Measurements from ENCODE around the gene SLC25A34.

- TF ChIP-seq ZBTB25 (CRISPR knock-in tag; IDR thresholded peaks at IDR 0.05), result no peak
- no peak for TF ChIP-seq ATF3 (CRISPR knock-in tag; IDR thresholded peaks at IDR 0.05)
- TF ChIP-seq CTCF (CRISPR knock-in tag; IDR thresholded peaks at IDR 0.05), result no peak
- no peak for TF ChIP-seq ZNF879 (CRISPR knock-in tag; IDR thresholded peaks at IDR 0.05)
- no peak for TF ChIP-seq POLR2A (IDR thresholded peaks at IDR 0.05; ENCODE audit: insufficient read depth in 1 of 2, low read depth in 2 of 2, low read length in 2 of 2)
- TF ChIP-seq CHD2 (IDR thresholded peaks at IDR 0.05; ENCODE audit: low read depth, low read length), result no peak
- TF ChIP-seq IRF2 (CRISPR knock-in tag; IDR thresholded peaks at IDR 0.05), result no peak
- TF ChIP-seq GLI4 (CRISPR knock-in tag; IDR thresholded peaks at IDR 0.05; ENCODE audit: borderline replicate concordance), result no peak
These were observed 42.7 kb upstream of the SLC25A34 start for GRCh38 chr1:15693371-15693770.
